ENCODE data around the gene UNC13C. TPM values are rescaled to one million over a fixed set of nuclear protein-coding genes. Genes with fewer than 3 reads are reported as not detected.

The UNC13C gene
- total and polyA plus RNA-seq, 4 donors: 0.05 to 16.0 (median 0.12) TPM; not detected in 1

DNA sequence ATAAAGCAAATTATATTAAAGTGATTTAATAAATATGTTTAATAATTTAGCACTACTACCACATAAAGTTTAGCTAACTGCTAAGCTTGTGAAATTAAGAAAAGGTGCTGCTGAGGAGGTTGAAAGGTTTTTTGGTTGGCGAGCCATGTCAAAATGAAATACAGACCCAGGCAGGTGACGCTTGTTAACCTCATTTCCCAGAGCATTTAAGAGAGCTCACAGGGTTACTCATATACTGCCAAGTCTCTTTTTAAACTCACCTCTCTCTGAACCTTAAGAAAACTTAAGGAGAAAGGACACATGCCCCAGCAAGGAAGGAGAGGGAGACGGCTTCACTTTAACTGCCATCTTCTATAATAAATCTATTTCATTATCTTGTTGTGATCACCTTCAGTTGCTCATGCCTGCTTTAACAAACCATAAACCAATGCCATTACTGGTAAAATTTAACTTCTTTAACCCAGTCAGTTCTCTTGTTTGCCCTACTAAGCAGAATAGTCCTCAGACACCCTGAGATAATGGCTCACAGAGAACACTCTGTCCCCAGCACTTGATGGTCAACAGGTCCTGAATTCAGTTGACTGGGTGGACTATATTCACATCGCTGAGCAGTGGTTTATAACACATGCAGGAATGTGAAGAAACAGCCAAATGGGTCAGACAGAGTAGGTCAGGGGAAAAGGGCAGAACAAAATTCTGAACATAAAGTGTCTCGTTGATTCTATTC, 540.1 kb downstream of the UNC13C start:
- no peak overlapping the region for H3K9ac ChIP-seq (ENCODE audit: insufficient read depth in 1 of 2, low read length in 2 of 2)
- no peaks in the 10 kb centered on the region for H3K36me3 ChIP-seq (ENCODE audit: control insufficient read depth in 4 of 4, insufficient read depth in 4 of 4, low read length in 4 of 4)
- ATAC-seq (ENCODE audit: insufficient read depth, low FRiP score): no peak
- H3K27me3 ChIP-seq (ENCODE audit: control insufficient read depth in 3 of 3, insufficient read depth in 3 of 3, low read length in 2 of 3): no peaks in the 10 kb centered on the region
- peaks cover 0 to 3% (median 0%) of the 10 kb centered on the region in 4 donors for H3K9me3 ChIP-seq (ENCODE audit: control insufficient read depth in 4 of 4, insufficient read depth in 3 of 4, low read length in 3 of 4)
- WGBS, 2 donors: 73 to 84% methylated on average over 5 of the region's 5 CpGs
- H3K4me1 ChIP-seq (ENCODE audit: control insufficient read depth in 5 of 5, insufficient read depth in 5 of 5, low read length in 5 of 5): peaks cover 0 to 45% (median 0%) of the 10 kb centered on the region in 5 donors
- no peak overlapping the region for H3K27ac ChIP-seq (ENCODE audit: low read depth in 1 of 2, low read length in 1 of 2)
- DNase-seq: peak in 1 of 3 donors; percentile 41
- no peak for TF ChIP-seq CTCF (IDR thresholded peaks at IDR 0.05; ENCODE audit: control extremely low read depth, extremely low read depth)
- H3K4me3 ChIP-seq: no peak overlapping the region

GRCh38 chr15:54519577-54519976, 541.3 kb downstream of the UNC13C start:
- Histone ChIP-seq H3K27ac (ENCODE audit: low read depth in 1 of 2, low read length in 1 of 2) (no peak overlapping the region), H3K27me3 (ENCODE audit: control insufficient read depth in 3 of 3, insufficient read depth in 3 of 3, low read length in 2 of 3) (no peaks in the 10 kb centered on the region), H3K4me3 (no peak overlapping the region), H3K9me3 (ENCODE audit: control insufficient read depth in 4 of 4, insufficient read depth in 3 of 4, low read length in 3 of 4) (peaks cover 0 to under 1% (median 0%) of the 10 kb centered on the region in 4 donors), H3K9ac (ENCODE audit: insufficient read depth in 1 of 2, low read length in 2 of 2) (no peak overlapping the region), H3K4me1 (ENCODE audit: control insufficient read depth in 5 of 5, insufficient read depth in 5 of 5, low read length in 5 of 5) (peaks cover 0 to 49% (median 0%) of the 10 kb centered on the region in 5 donors), H3K36me3 (ENCODE audit: control insufficient read depth in 4 of 4, insufficient read depth in 4 of 4, low read length in 4 of 4) (no peaks in the 10 kb centered on the region)
- WGBS, 2 donors: 24 to 44% methylated on average over 5 of the region's 5 CpGs
- TF ChIP-seq CTCF (IDR thresholded peaks at IDR 0.05; ENCODE audit: control extremely low read depth, extremely low read depth): no peak
- no peak for ATAC-seq (ENCODE audit: insufficient read depth, low FRiP score)
- no peak for DNase-seq

GRCh38 chr15:54520616-54521015, 542.4 kb downstream of the UNC13C start:
- Histone ChIP-seq H3K4me3 (no peak overlapping the region), H3K27me3 (ENCODE audit: control insufficient read depth in 3 of 3, insufficient read depth in 3 of 3, low read length in 2 of 3) (no peaks in the 10 kb centered on the region), H3K36me3 (ENCODE audit: control insufficient read depth in 4 of 4, insufficient read depth in 4 of 4, low read length in 4 of 4) (no peaks in the 10 kb centered on the region), H3K4me1 (ENCODE audit: control insufficient read depth in 5 of 5, insufficient read depth in 5 of 5, low read length in 5 of 5) (peaks cover 0 to 58% (median 0%) of the 10 kb centered on the region in 5 donors), H3K9ac (ENCODE audit: insufficient read depth in 1 of 2, low read length in 2 of 2) (no peak overlapping the region), H3K9me3 (ENCODE audit: control insufficient read depth in 4 of 4, insufficient read depth in 3 of 4, low read length in 3 of 4) (no peaks in the 10 kb centered on the region), H3K27ac (ENCODE audit: low read depth in 1 of 2, low read length in 1 of 2) (no peak overlapping the region)
- no peak for TF ChIP-seq CTCF (IDR thresholded peaks at IDR 0.05; ENCODE audit: control extremely low read depth, extremely low read depth)
- ATAC-seq (ENCODE audit: insufficient read depth, low FRiP score) (no peak), DNase-seq (peak; percentile 40 to 98 (median 96))
- WGBS, 2 donors: 45 to 72% methylated on average over 1 of the region's 1 CpG

All from lung (tissue), 12 donors.